NCI-H2196 treated with DMSO at 0.1 percent for 48 hours (cell line): ENCODE data around the gene OGFR.
"Not testable (repeated sequence)": the region's sequence is repeated elsewhere in the genome, so short reads cannot be mapped to it uniquely, and the experiment has no call there.

ENCODE experiments used
- DNase-seq: peaks from one replicate; lab custom pipeline; 2025; ENCODE audit not compliant: unreplicated experiment; lab: John Stamatoyannopoulos, UW

Gene OGFR

GRCh38 chr20:62836967-62837490 is 32.4 kb downstream of the OGFR start:
- DNase-seq = no peak

- no peak for DNase-seq
These were observed 33.1 kb downstream of the OGFR start for GRCh38 chr20:62837790-62838127.

- no peak for DNase-seq
These were observed 33.7 kb downstream of the OGFR start for GRCh38 chr20:62838128-62838891.

- no peak for DNase-seq
These were observed 34.6 kb downstream of the OGFR start for GRCh38 chr20:62839261-62839660.

GRCh38 chr20:62839816-62840215 is 35.2 kb downstream of the OGFR start:
- no peak for DNase-seq

GRCh38 chr20:62840244-62841197 is 35.9 kb downstream of the OGFR start:
- DNase-seq = no peak

- DNase-seq = no peak
These were observed 37.1 kb downstream of the OGFR start for GRCh38 chr20:62841705-62842212.

- no peak for DNase-seq
These were observed 39.0 kb downstream of the OGFR start for GRCh38 chr20:62843656-62844055.

- DNase-seq = no peak
These were observed 39.5 kb downstream of the OGFR start for GRCh38 chr20:62844182-62844581.

GRCh38 chr20:62845416-62846160 is 41.0 kb downstream of the OGFR start:
- DNase-seq = no peak

GRCh38 chr20:62846166-62846890 is 41.7 kb downstream of the OGFR start:
- DNase-seq = no peak

- DNase-seq = not testable (repeated sequence)
These were observed 44.3 kb downstream of the OGFR start for GRCh38 chr20:62848917-62849316.

- no peak for DNase-seq
These were observed 44.8 kb downstream of the OGFR start for GRCh38 chr20:62849431-62849830.

- no peak for DNase-seq
These were observed 45.8 kb downstream of the OGFR start for GRCh38 chr20:62850333-62850974.

GRCh38 chr20:62852196-62852595 is 47.6 kb downstream of the OGFR start:
- DNase-seq = no peak

GRCh38 chr20:62852841-62853240 is 48.2 kb downstream of the OGFR start:
- DNase-seq = no peak

- DNase-seq = not testable (repeated sequence)
These were observed 48.7 kb downstream of the OGFR start for GRCh38 chr20:62853304-62853703.

- no peak for DNase-seq
These were observed 49.5 kb downstream of the OGFR start for GRCh38 chr20:62854121-62854520.

- DNase-seq = no peak
These were observed 50.5 kb downstream of the OGFR start for GRCh38 chr20:62855120-62855519.
